Measurements from ENCODE around the gene PCK2. TPM values are rescaled to one million over a fixed set of nuclear protein-coding genes. Genes with fewer than 3 reads are reported as not detected.

The PCK2 gene
- total and polyA plus RNA-seq, 2 of the 13 experiments (the other 11 are each of a cell fraction or from before 2014, with no cell fraction given): 129 to 272 TPM

DNA sequence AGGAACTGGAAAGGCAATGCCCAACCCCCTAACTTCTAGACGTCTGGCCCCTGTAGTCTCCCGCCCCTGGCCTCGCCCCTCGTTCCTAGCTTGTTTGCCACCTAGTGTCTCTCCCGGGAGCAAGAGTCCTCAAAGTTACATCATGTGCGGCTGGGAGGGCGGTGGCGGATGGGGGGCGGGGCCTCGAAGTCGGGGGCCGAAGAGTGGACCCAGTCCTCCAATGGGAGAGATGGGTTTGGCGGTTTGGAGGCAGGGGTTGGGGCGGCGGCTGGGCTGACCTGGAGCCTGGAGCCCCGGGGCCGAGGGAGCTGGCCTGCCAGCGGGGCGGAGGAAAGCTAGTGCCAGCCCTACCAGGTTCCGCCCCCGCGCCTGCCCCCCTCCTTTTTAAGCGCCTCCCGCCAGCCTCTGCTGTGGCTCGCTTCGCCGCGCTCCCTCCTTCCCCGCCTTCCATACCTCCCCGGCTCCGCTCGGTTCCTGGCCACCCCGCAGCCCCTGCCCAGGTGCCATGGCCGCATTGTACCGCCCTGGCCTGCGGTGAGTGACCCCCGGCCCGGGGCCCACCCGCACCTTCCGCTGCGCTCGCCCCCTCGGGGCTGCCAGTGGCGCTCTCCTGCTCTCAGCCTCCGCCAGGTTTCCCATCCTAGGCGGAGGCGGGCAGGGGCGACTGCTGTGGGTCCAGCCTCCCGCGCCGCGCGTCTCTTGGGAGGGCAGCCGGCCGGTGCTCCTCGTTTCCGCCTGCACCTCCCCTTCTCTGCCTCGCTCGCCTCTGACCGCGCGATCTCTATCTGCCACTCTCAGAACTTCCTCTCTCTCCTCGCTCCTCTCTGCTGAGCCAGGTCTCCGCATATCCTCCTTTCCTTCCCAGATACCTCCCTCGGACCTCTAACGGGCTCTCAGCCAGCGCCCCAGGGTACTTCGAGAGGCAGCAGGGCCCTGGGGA lies at the start of gene PCK2 (continued):
- TF ChIP-seq ARNTL (CRISPR knock-in tag; IDR thresholded peaks at IDR 0.05) (peak; percentile 89), TCF7L2 (IDR thresholded peaks at IDR 0.05; ENCODE audit: low read depth, low read length) (no peak), ZNF543 (CRISPR knock-in tag; IDR thresholded peaks at IDR 0.05) (peak; percentile 100), HMG20A (CRISPR knock-in tag; IDR thresholded peaks at IDR 0.05; ENCODE audit: borderline replicate concordance) (peak; percentile 47; the same call in 1 of the 2 replicates), ZNF589 (CRISPR knock-in tag; conservative IDR thresholded peaks at IDR 0.05) (no peak), ZNF761 (CRISPR knock-in tag; conservative IDR thresholded peaks at IDR 0.05) (peak; percentile 85), MLLT10 (CRISPR knock-in tag; IDR thresholded peaks at IDR 0.05) (peak; percentile 81; the same call in 1 of the 2 replicates), GABPB1 (CRISPR knock-in tag; IDR thresholded peaks at IDR 0.05) (peak; percentile 91), PAX8 (CRISPR knock-in tag; IDR thresholded peaks at IDR 0.05; ENCODE audit: borderline replicate concordance) (peak; percentile 91; the same call in 1 of the 2 replicates), ZNF180 (CRISPR knock-in tag; IDR thresholded peaks at IDR 0.05; ENCODE audit: borderline replicate concordance, low read depth) (peak; percentile 95; the same call in 1 of the 2 replicates), ZNF572 (CRISPR knock-in tag; IDR thresholded peaks at IDR 0.05) (no peak), ZNF713 (CRISPR knock-in tag; IDR thresholded peaks at IDR 0.05) (peak; percentile 97), NFE2L1 (CRISPR knock-in tag; IDR thresholded peaks at IDR 0.05; ENCODE audit: borderline replicate concordance) (no peak; the same call in 1 of the 2 replicates), ZSCAN20 (CRISPR knock-in tag; IDR thresholded peaks at IDR 0.05; ENCODE audit: borderline replicate concordance) (peak; percentile 99), ZNF230 (CRISPR knock-in tag; IDR thresholded peaks at IDR 0.05) (peak; percentile 79), NFIB (CRISPR knock-in tag; IDR thresholded peaks at IDR 0.05; ENCODE audit: borderline replicate concordance) (no peak; the same call in 1 of the 2 replicates), ZNF780A (CRISPR knock-in tag; IDR thresholded peaks at IDR 0.05) (no peak)
- TF ChIP-seq, protein P1, sequence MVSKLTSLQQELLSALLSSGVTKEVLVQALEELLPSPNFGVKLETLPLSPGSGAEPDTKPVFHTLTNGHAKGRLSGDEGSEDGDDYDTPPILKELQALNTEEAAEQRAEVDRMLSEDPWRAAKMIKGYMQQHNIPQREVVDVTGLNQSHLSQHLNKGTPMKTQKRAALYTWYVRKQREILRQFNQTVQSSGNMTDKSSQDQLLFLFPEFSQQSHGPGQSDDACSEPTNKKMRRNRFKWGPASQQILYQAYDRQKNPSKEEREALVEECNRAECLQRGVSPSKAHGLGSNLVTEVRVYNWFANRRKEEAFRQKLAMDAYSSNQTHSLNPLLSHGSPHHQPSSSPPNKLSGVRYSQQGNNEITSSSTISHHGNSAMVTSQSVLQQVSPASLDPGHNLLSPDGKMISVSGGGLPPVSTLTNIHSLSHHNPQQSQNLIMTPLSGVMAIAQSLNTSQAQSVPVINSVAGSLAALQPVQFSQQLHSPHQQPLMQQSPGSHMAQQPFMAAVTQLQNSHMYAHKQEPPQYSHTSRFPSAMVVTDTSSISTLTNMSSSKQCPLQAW (CRISPR knock-in tag; IDR thresholded peaks at IDR 0.05): no peak
- TF ChIP-seq, protein P2, sequence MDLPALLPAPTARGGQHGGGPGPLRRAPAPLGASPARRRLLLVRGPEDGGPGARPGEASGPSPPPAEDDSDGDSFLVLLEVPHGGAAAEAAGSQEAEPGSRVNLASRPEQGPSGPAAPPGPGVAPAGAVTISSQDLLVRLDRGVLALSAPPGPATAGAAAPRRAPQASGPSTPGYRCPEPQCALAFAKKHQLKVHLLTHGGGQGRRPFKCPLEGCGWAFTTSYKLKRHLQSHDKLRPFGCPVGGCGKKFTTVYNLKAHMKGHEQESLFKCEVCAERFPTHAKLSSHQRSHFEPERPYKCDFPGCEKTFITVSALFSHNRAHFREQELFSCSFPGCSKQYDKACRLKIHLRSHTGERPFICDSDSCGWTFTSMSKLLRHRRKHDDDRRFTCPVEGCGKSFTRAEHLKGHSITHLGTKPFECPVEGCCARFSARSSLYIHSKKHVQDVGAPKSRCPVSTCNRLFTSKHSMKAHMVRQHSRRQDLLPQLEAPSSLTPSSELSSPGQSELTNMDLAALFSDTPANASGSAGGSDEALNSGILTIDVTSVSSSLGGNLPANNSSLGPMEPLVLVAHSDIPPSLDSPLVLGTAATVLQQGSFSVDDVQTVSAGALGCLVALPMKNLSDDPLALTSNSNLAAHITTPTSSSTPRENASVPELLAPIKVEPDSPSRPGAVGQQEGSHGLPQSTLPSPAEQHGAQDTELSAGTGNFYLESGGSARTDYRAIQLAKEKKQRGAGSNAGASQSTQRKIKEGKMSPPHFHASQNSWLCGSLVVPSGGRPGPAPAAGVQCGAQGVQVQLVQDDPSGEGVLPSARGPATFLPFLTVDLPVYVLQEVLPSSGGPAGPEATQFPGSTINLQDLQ (CRISPR knock-in tag; IDR thresholded peaks at IDR 0.05): no peak
- TF ChIP-seq, protein P3, sequence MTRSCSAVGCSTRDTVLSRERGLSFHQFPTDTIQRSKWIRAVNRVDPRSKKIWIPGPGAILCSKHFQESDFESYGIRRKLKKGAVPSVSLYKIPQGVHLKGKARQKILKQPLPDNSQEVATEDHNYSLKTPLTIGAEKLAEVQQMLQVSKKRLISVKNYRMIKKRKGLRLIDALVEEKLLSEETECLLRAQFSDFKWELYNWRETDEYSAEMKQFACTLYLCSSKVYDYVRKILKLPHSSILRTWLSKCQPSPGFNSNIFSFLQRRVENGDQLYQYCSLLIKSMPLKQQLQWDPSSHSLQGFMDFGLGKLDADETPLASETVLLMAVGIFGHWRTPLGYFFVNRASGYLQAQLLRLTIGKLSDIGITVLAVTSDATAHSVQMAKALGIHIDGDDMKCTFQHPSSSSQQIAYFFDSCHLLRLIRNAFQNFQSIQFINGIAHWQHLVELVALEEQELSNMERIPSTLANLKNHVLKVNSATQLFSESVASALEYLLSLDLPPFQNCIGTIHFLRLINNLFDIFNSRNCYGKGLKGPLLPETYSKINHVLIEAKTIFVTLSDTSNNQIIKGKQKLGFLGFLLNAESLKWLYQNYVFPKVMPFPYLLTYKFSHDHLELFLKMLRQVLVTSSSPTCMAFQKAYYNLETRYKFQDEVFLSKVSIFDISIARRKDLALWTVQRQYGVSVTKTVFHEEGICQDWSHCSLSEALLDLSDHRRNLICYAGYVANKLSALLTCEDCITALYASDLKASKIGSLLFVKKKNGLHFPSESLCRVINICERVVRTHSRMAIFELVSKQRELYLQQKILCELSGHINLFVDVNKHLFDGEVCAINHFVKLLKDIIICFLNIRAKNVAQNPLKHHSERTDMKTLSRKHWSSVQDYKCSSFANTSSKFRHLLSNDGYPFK (CRISPR knock-in tag; IDR thresholded peaks at IDR 0.05; ENCODE audit: borderline replicate concordance): peak; percentile 59
